Psoas muscle (tissue), 8 donors: Measurements from ENCODE around the gene SCYGR3. TPM values are rescaled to one million over a fixed set of nuclear protein-coding genes. Genes with fewer than 3 reads are reported as not detected.

Source experiments
- ATAC-seq, 4 donors: fragments of 200-7000 bp; cut with Tn5 transposase; one replicate each; pipeline ENCODE4 v1.9.1; 2020; ENCODE audit warnings: moderate library complexity in 3 of 4, mild to moderate bottlenecking in 2 of 4
- DNase-seq, 2 donors: peaks; one replicate each; pipeline ENCODE4 v3.0.0-alpha.2; 2020
- H3K27ac ChIP-seq: fragments of 200-600 bp; one replicate; pipeline ENCODE4 v1.8.0; 2022
- H3K27me3 ChIP-seq, 3 donors: fragments of 200-600 bp in 1 of 3; one replicate each; pipeline versions ENCODE4 v1.6.1 to v1.8.0; 2013 to 2022; ENCODE audit warnings: low read length in 2 of 3, mild to moderate bottlenecking in 2 of 3, moderate library complexity in 1 of 3; ENCODE audit not compliant: insufficient read depth in 3 of 3
- H3K36me3 ChIP-seq, 2 donors: fragments of 200-600 bp in 1 of 2; one replicate each; pipeline versions ENCODE4 v1.6.1 to v1.8.0; 2013 to 2022; ENCODE audit warnings: low read depth in 1 of 2, mild to moderate bottlenecking in 1 of 2, moderate library complexity in 1 of 2; ENCODE audit not compliant: insufficient read depth in 1 of 2
- H3K4me1 ChIP-seq: fragments of 200-600 bp; one replicate; pipeline ENCODE4 v1.8.0; 2022
- H3K4me3 ChIP-seq: fragments of 200-600 bp; one replicate; pipeline ENCODE4 v1.8.0; 2022; ENCODE audit warnings: mild to moderate bottlenecking
- H3K9me3 ChIP-seq: fragments of 200-600 bp; one replicate; pipeline ENCODE4 v1.8.0; 2022
- WGBS, 3 donors: extraction: QIAGEN DNeasy Blood & Tissue Kit; methylation state at CpG; one replicate each; pipeline versions ENCODE4 v1.1.6 to v1.1.7; 2013; 5-methylcytosine and 5-hydroxymethylcytosine counted together
- intact Hi-C, 2 donors: fragments of 100-400 bp; cut with DNase I; formaldehyde crosslinking; loops; one replicate each; pipeline versions ENCODE4 v1.11.0 to v1.14.2; 2022
- polyA plus RNA-seq, 3 donors: library from polyadenylated mRNA; stranded (reverse); fragments of 200-250 nt; gene quantifications; one replicate each; pipeline ENCODE4 v1.2.3, GENCODE V29; 2013
- total RNA-seq, 4 donors: library from RNA; stranded (reverse); fragmentation: NEBNext Ultra II Directional in 2 of 4; extraction: Animal tissue kit (Norgen Biotek cat#: 25700) in 2 of 4; gene quantifications; one replicate each; pipeline versions ENCODE4 v1.2.1 to v1.2.4, GENCODE V29; 2021 to 2023
- TF ChIP-seq, protein P1 (sequence below): fragments of 200-600 bp; IDR thresholded peaks from one replicate; pipeline ENCODE4 v1.8.0; 2022; ENCODE audit warnings: antibody characterized with exemption
- donor health status: healthy with polysubstance abuse.
- donor health status: DM: no; HTN: no; CAD: no; lungs with moderate emphysema.
- donor health status: Bipolar disorder and iron deficiency.
- donor health status: healthy.
- donor health status: DM: yes; HTN: yes; CAD: no.
- donor health status: DM: no; HTN: no; CAD: no.
- donor health status: DM: no; HTN: no; CAD: no.
- donor health status: DM: yes; HTN: yes; CAD: no.

Gene SCYGR3
- total and polyA plus RNA-seq, 7 donors = not detected

DNA sequence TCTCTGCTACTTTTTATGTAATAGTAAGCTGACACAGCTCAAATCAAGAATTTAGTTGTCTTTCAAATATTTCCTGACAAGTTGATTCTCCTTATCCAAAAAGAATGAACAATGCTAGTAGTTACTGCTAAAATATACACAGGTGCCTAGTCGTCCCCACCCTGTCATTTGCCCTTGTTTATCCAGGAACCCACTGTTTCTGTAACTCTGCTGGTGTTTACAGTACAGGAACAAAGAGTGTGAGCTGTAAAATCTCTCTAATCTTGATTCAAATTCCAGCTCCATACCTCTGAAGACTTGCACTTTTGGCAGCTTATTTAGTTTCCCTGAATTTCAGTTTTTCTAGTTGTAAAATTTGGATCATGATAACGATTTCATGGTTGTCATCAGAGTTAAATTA is 37.1 kb downstream of the SCYGR3 start:
- Histone ChIP-seq H3K9me3 (no peaks in the 10 kb centered on the region), H3K4me3 (no peak overlapping the region), H3K4me1 (no peaks in the 10 kb centered on the region), H3K36me3 (no peaks in the 10 kb centered on the region), H3K27me3 (no peaks in the 10 kb centered on the region), H3K27ac (no peak overlapping the region)
- intact Hi-C loops = no loop called here
- ATAC-seq (no peak), DNase-seq (no peak)
- TF ChIP-seq, protein P1, sequence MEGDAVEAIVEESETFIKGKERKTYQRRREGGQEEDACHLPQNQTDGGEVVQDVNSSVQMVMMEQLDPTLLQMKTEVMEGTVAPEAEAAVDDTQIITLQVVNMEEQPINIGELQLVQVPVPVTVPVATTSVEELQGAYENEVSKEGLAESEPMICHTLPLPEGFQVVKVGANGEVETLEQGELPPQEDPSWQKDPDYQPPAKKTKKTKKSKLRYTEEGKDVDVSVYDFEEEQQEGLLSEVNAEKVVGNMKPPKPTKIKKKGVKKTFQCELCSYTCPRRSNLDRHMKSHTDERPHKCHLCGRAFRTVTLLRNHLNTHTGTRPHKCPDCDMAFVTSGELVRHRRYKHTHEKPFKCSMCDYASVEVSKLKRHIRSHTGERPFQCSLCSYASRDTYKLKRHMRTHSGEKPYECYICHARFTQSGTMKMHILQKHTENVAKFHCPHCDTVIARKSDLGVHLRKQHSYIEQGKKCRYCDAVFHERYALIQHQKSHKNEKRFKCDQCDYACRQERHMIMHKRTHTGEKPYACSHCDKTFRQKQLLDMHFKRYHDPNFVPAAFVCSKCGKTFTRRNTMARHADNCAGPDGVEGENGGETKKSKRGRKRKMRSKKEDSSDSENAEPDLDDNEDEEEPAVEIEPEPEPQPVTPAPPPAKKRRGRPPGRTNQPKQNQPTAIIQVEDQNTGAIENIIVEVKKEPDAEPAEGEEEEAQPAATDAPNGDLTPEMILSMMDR = no peak
- WGBS, 3 donors = 56 to 68% (median 57%) methylated on average over 2 of the region's 2 CpGs

DNA sequence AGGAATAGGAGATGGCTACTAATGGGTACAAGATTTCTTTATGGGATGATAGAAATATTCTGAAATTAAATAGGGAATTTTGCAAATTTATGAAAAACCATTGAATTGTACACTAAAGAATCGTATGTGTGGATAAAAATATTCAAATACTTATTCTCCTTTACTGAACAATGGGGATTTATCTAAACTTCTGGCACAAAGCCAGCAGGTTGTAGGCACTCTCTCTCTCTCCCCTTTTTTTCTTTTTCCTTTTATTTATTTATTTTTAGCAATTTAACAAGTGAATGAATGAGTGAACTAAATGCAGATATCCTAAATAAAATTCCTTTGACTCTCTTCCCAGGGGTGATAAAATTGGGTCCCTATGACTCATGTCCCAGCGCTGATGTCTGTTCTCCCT is 37.8 kb downstream of the SCYGR3 start:
- TF ChIP-seq, protein P1 = no peak
- Histone ChIP-seq H3K4me3 (no peak overlapping the region), H3K36me3 (no peaks in the 10 kb centered on the region), H3K4me1 (no peaks in the 10 kb centered on the region), H3K9me3 (no peaks in the 10 kb centered on the region), H3K27ac (no peak overlapping the region), H3K27me3 (no peaks in the 10 kb centered on the region)
- no peak for DNase-seq
- intact Hi-C loops = no loop called here
- ATAC-seq = no peak
- 65 to 76% (median 76%) methylated on average over 2 of the region's 2 CpGs for WGBS, 3 donors

DNA sequence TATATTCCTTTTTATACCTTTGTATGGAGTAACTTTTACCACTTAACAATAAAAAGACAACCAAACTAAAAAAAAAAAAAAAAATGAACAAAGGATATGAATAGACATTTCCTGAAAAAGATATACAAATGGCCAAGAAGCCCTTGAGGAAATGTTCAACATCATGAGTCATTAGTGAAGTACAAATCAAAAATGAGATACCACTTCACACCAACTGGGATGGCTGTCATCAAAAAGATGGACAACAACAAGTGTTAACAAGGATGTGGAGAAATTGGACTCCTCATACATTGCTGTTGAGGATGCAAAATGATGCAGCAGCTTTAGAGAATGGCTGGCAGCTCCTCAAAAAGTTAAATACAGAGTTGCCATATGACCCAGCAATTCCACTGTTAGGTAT is 38.5 kb downstream of the SCYGR3 start:
- intact Hi-C loops = no loop called here
- ATAC-seq = no peak
- TF ChIP-seq, protein P1 = no peak

DNA sequence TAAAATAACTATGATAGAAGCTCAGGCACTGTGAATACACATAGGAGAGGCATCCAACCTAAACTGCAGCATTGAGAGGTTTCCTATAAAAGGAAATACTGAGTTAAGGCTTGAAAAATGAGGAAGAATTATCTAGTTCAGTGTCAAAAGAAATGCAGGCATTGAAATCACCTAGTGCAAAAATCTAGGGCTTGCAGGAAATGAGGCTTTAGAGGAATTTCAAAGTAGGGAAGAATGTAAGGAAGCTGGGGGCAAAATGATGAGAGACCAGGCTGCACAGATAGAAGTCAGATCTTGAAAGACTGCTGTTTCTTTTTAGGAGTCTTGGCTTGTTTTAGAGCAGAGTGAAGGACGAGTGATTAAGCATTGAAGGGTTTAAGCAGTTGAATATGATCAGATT is 44.0 kb downstream of the SCYGR3 start:
- Histone ChIP-seq H3K9me3 (no peaks in the 10 kb centered on the region), H3K27me3 (no peaks in the 10 kb centered on the region), H3K4me1 (no peaks in the 10 kb centered on the region), H3K36me3 (no peaks in the 10 kb centered on the region), H3K4me3 (no peak overlapping the region), H3K27ac (no peak overlapping the region)
- WGBS, 3 donors = 19 to 45% (median 29%) methylated on average over 1 of the region's 1 CpG
- TF ChIP-seq, protein P1 = no peak
- no peak for DNase-seq
- intact Hi-C loops = no loop called here
- ATAC-seq = no peak

More for the DNA sequence above, 38.5 kb downstream of the SCYGR3 start:
- no peaks in the 10 kb centered on the region for H3K4me1 ChIP-seq
- H3K9me3 ChIP-seq = no peaks in the 10 kb centered on the region
- H3K4me3 ChIP-seq = no peak overlapping the region
- no peak overlapping the region for H3K27ac ChIP-seq
- H3K27me3 ChIP-seq = no peaks in the 10 kb centered on the region
- no peak for DNase-seq
- no peaks in the 10 kb centered on the region for H3K36me3 ChIP-seq

DNA sequence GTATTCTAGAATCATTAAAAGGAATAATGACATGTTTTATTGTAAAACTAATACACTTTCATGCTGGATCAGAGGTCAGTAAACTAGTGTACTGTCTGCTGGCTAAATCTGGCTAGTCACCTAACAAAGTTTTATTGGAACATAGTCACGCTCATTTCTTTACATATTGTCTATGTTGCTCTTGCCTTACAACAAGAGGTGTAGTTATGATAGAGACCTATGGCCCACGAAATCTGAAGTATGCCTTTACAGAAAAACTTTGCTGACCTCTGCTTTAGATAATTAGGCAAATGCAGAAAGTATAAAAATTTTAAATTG is 45.8 kb downstream of the SCYGR3 start:
- no peak overlapping the region for H3K4me3 ChIP-seq
- DNase-seq = no peak
- no peaks in the 10 kb centered on the region for H3K27me3 ChIP-seq
- no peak overlapping the region for H3K27ac ChIP-seq
- no peaks in the 10 kb centered on the region for H3K9me3 ChIP-seq
- intact Hi-C loops = no loop called here
- H3K4me1 ChIP-seq = no peaks in the 10 kb centered on the region
- ATAC-seq = no peak
- TF ChIP-seq, protein P1 = no peak
- no peaks in the 10 kb centered on the region for H3K36me3 ChIP-seq
- WGBS, 3 donors = 83 to 88% (median 83%) methylated on average over 2 of the region's 2 CpGs
